Neutrophil (primary cell): ENCODE results near the gene SCRG1.

Experiments
- H3K27ac ChIP-seq: fragments of 200-600 bp; sonication (generic); 2 replicates; pipeline ENCODE4 v1.5.1; 2016; ENCODE audit warnings: mild to moderate bottlenecking, moderate library complexity
- H3K27me3 ChIP-seq: fragments of 200-600 bp; sonication (generic); 2 replicates; pipeline ENCODE4 v1.6.0; 2016; ENCODE audit warnings: mild to moderate bottlenecking
- H3K36me3 ChIP-seq: fragments of 200-600 bp; sonication (generic); 2 replicates; pipeline ENCODE4 v1.5.1; 2017
- H3K4me1 ChIP-seq, 2 experiments: fragments of 200-600 bp in 1 of 2; sonication (generic) in 1 of 2; 1 replicate in 1 of 2; 2 replicates in 1 of 2; pipeline versions ENCODE4 v1.5.1 to v1.6.1; 2013 to 2016; ENCODE audit warnings: low read depth in 1 of 2, low read length in 1 of 2, mild to moderate bottlenecking in 1 of 2, moderate library complexity in 1 of 2; ENCODE audit not compliant: control insufficient read depth in 1 of 2, insufficient read depth in 1 of 2
- H3K4me3 ChIP-seq, 2 experiments: fragments of 200-600 bp in 1 of 2; sonication (generic) in 1 of 2; 1 replicate in 1 of 2; 2 replicates in 1 of 2; pipeline ENCODE4 v1.5.1; 2013 to 2016; ENCODE audit warnings: low read depth in 1 of 2, low read length in 1 of 2, mild to moderate bottlenecking in 1 of 2, moderate library complexity in 1 of 2
- H3K9me3 ChIP-seq: fragments of 200-600 bp; sonication (generic); 2 replicates; pipeline ENCODE4 v1.5.1; 2016
- CTCF ChIP-seq: fragments of 200-600 bp; sonication (generic); IDR thresholded peaks from 2 replicates; pipeline ENCODE4 v1.5.1; 2016; ENCODE audit warnings: antibody characterized with exemption

The SCRG1 gene

GRCh38 chr4:173411106-173411693 lies 12.3 kb upstream of the SCRG1 start:
- H3K9me3 ChIP-seq, result no peaks in the 10 kb centered on the region
- no peak for TF ChIP-seq CTCF

GRCh38 chr4:173410079-173410478 lies 11.2 kb upstream of the SCRG1 start:
- peaks cover 50 to 51% of the 10 kb centered on the region in 2 experiments for H3K4me1 ChIP-seq
- no peaks in the 10 kb centered on the region for H3K36me3 ChIP-seq
- TF ChIP-seq CTCF, result no peak
- no peak overlapping the region for H3K4me3 ChIP-seq
- H3K27ac ChIP-seq, result peak overlapping the region; percentile 86
- H3K9me3 ChIP-seq, result no peaks in the 10 kb centered on the region
- H3K27me3 ChIP-seq, result no peaks in the 10 kb centered on the region

More at GRCh38 chr4:173411106-173411693, 12.3 kb upstream of the SCRG1 start:
- Histone ChIP-seq H3K27me3 (no peaks in the 10 kb centered on the region), H3K27ac (peak overlapping the region; percentile 86), H3K4me1 (peaks cover 61 to 62% of the 10 kb centered on the region in 2 experiments), H3K4me3 (no peak overlapping the region), H3K36me3 (no peaks in the 10 kb centered on the region)

GRCh38 chr4:173405840-173406606 lies 7.1 kb upstream of the SCRG1 start:
- peaks cover 9 to 10% of the 10 kb centered on the region in 2 experiments for H3K4me1 ChIP-seq
- TF ChIP-seq CTCF, result no peak
- H3K27ac ChIP-seq, result no peak overlapping the region
- H3K4me3 ChIP-seq, result no peak overlapping the region
- H3K27me3 ChIP-seq, result no peaks in the 10 kb centered on the region
- no peaks in the 10 kb centered on the region for H3K36me3 ChIP-seq
- no peaks in the 10 kb centered on the region for H3K9me3 ChIP-seq

GRCh38 chr4:173404296-173404865 lies 5.5 kb upstream of the SCRG1 start:
- Histone ChIP-seq H3K27me3 (no peaks in the 10 kb centered on the region), H3K27ac (no peak overlapping the region), H3K9me3 (no peaks in the 10 kb centered on the region), H3K36me3 (no peaks in the 10 kb centered on the region), H3K4me3 (no peak overlapping the region), H3K4me1 (no peaks in the 10 kb centered on the region)
- no peak for TF ChIP-seq CTCF

- H3K27me3 ChIP-seq, result no peaks in the 10 kb centered on the region
These were observed 4.1 kb upstream of the SCRG1 start for GRCh38 chr4:173403051-173403450.

More at GRCh38 chr4:173403051-173403450, 4.1 kb upstream of the SCRG1 start:
- no peaks in the 10 kb centered on the region for H3K36me3 ChIP-seq
- no peak for TF ChIP-seq CTCF
- H3K9me3 ChIP-seq, result no peaks in the 10 kb centered on the region
- no peaks in the 10 kb centered on the region for H3K4me1 ChIP-seq
- no peak overlapping the region for H3K4me3 ChIP-seq
- no peak overlapping the region for H3K27ac ChIP-seq
